SK-N-SH treated with all-trans-retinoic acid at 6 μM for 48 hours (cell line): ENCODE measurements around the gene TMEM178B.

ENCODE experiments used
- RARB ChIP-seq: fragments of 250-450 bp; sonication (Bioruptor Pico); IDR thresholded peaks from 2 replicates; pipeline ENCODE4 v1.8.0; 2021; ENCODE audit warnings: mild to moderate bottlenecking, moderate library complexity
- ZNF565 ChIP-seq: fragments of 450-650 bp; formaldehyde crosslinking; conservative IDR thresholded peaks from 2 replicates; pipeline ENCODE4 v1.5.0; 2020; ENCODE audit warnings: low read depth, mild to moderate bottlenecking, moderate library complexity
- TF ChIP-seq, protein P1 (sequence below): fragments of 250-450 bp; sonication (Bioruptor Pico); IDR thresholded peaks from 2 replicates; pipeline ENCODE4 v1.5.1; 2020; ENCODE audit warnings: low read depth, mild to moderate bottlenecking, moderate library complexity
- TF ChIP-seq, protein P2 (sequence below): fragments of 250-450 bp; sonication (Bioruptor Pico); IDR thresholded peaks from 2 replicates; pipeline ENCODE4 v1.8.0; 2020; ENCODE audit warnings: mild to moderate bottlenecking, moderate library complexity, borderline replicate concordance

- TF ChIP-seq, protein P1, sequence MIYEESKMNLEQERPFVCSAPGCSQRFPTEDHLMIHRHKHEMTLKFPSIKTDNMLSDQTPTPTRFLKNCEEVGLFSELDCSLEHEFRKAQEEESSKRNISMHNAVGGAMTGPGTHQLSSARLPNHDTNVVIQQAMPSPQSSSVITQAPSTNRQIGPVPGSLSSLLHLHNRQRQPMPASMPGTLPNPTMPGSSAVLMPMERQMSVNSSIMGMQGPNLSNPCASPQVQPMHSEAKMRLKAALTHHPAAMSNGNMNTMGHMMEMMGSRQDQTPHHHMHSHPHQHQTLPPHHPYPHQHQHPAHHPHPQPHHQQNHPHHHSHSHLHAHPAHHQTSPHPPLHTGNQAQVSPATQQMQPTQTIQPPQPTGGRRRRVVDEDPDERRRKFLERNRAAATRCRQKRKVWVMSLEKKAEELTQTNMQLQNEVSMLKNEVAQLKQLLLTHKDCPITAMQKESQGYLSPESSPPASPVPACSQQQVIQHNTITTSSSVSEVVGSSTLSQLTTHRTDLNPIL = no peak
- TF ChIP-seq, protein P2, sequence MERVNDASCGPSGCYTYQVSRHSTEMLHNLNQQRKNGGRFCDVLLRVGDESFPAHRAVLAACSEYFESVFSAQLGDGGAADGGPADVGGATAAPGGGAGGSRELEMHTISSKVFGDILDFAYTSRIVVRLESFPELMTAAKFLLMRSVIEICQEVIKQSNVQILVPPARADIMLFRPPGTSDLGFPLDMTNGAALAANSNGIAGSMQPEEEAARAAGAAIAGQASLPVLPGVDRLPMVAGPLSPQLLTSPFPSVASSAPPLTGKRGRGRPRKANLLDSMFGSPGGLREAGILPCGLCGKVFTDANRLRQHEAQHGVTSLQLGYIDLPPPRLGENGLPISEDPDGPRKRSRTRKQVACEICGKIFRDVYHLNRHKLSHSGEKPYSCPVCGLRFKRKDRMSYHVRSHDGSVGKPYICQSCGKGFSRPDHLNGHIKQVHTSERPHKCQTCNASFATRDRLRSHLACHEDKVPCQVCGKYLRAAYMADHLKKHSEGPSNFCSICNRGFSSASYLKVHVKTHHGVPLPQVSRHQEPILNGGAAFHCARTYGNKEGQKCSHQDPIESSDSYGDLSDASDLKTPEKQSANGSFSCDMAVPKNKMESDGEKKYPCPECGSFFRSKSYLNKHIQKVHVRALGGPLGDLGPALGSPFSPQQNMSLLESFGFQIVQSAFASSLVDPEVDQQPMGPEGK (CRISPR knock-in tag) = no peak
- TF ChIP-seq ZNF565 (no peak), RARB (CRISPR knock-in tag) (no peak)
These were observed 184.7 kb downstream of the TMEM178B start for GRCh38 chr7:141258559-141258958.
